DND-41 (cell line): ENCODE data around the gene NYAP2.

ENCODE experiments used
- EZH2 ChIP-seq: IDR thresholded peaks from 3 replicates; pipeline ENCODE4 v1.6.1; 2012; ENCODE audit warnings: borderline replicate concordance, low read depth, mild to moderate bottlenecking, moderate library complexity, low read length, inconsistent platforms; ENCODE audit not compliant: severe bottlenecking
- TF ChIP-seq, protein P1 (sequence below): IDR thresholded peaks from 2 replicates; pipeline ENCODE4 v1.5.1; 2012; ENCODE audit warnings: borderline replicate concordance, low read length, moderate library complexity, mild to moderate bottlenecking; ENCODE audit not compliant: poor library complexity, severe bottlenecking; ENCODE audit errors: extremely low read depth

DNA sequence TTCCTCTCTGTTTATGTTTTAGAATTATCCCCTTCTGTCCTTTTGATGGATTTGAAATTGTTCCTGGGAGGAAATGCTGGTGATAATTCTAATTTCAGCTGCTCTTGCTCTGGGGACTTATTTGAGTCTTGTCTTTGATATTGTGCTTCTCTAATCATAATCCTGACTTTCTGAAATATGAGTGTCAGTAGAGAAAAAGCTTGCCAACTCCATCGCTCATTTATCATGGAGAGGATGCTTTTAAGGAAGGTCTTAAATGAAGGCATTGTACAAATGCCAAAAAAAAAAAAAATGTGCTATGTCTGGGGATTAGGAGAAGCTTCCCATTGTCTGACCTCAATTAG lies 159.5 kb downstream of the NYAP2 start:
- TF ChIP-seq, protein P1, sequence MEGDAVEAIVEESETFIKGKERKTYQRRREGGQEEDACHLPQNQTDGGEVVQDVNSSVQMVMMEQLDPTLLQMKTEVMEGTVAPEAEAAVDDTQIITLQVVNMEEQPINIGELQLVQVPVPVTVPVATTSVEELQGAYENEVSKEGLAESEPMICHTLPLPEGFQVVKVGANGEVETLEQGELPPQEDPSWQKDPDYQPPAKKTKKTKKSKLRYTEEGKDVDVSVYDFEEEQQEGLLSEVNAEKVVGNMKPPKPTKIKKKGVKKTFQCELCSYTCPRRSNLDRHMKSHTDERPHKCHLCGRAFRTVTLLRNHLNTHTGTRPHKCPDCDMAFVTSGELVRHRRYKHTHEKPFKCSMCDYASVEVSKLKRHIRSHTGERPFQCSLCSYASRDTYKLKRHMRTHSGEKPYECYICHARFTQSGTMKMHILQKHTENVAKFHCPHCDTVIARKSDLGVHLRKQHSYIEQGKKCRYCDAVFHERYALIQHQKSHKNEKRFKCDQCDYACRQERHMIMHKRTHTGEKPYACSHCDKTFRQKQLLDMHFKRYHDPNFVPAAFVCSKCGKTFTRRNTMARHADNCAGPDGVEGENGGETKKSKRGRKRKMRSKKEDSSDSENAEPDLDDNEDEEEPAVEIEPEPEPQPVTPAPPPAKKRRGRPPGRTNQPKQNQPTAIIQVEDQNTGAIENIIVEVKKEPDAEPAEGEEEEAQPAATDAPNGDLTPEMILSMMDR = no peak
- TF ChIP-seq EZH2 = no peak
